ENCODE measurements around the gene ARSK.

DNA sequence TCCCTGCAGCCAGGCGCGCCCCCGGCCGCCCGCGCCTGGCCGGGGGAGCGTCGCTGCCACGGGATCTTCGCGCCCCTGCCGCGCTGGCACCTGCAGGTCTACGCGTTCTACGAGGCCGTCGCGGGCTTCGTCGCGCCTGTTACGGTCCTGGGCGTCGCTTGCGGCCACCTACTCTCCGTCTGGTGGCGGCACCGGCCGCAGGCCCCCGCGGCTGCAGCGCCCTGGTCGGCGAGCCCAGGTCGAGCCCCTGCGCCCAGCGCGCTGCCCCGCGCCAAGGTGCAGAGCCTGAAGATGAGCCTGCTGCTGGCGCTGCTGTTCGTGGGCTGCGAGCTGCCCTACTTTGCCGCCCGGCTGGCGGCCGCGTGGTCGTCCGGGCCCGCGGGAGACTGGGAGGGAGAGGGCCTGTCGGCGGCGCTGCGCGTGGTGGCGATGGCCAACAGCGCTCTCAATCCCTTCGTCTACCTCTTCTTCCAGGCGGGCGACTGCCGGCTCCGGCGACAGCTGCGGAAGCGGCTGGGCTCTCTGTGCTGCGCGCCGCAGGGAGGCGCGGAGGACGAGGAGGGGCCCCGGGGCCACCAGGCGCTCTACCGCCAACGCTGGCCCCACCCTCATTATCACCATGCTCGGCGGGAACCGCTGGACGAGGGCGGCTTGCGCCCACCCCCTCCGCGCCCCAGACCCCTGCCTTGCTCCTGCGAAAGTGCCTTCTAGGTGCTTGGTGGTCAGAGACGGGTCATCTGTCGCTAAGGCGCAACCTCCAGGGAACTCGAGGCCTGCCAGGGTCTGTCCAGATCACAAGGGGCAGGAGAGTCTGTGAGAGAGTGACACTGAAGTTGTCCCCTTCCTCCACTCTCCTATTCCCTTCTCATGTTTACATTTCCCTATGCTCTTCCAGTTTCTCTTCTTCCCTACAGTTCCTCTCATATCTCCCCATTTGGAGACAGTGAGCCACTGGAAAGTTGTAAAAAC, 66.3 kb downstream of the ARSK start:
- TF ChIP-seq, protein P1, sequence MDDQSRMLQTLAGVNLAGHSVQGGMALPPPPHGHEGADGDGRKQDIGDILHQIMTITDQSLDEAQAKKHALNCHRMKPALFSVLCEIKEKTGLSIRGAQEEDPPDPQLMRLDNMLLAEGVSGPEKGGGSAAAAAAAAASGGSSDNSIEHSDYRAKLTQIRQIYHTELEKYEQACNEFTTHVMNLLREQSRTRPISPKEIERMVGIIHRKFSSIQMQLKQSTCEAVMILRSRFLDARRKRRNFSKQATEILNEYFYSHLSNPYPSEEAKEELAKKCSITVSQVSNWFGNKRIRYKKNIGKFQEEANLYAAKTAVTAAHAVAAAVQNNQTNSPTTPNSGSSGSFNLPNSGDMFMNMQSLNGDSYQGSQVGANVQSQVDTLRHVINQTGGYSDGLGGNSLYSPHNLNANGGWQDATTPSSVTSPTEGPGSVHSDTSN (CRISPR knock-in tag; IDR thresholded peaks at IDR 0.05): no peak
- TF ChIP-seq ZBTB21 (tag by site-specific recombination; IDR thresholded peaks at IDR 0.05) (no peak), ZSCAN30 (tag by site-specific recombination; IDR thresholded peaks at IDR 0.05) (no peak), MEIS1 (CRISPR knock-in tag; IDR thresholded peaks at IDR 0.05; ENCODE audit: borderline replicate concordance) (no peak), ZNF600 (tag by site-specific recombination; IDR thresholded peaks at IDR 0.05) (no peak), ZSCAN16 (tag by site-specific recombination; IDR thresholded peaks at IDR 0.05) (no peak), HOXA7 (CRISPR knock-in tag; IDR thresholded peaks at IDR 0.05; ENCODE audit: borderline replicate concordance) (no peak), ZNF843 (tag by site-specific recombination; IDR thresholded peaks at IDR 0.05) (no peak), ZBTB20 (tag by site-specific recombination; IDR thresholded peaks at IDR 0.05) (no peak), ZNF510 (tag by site-specific recombination; IDR thresholded peaks at IDR 0.05; ENCODE audit: insufficient replicate concordance) (no peak), ZNF16 (tag by site-specific recombination; IDR thresholded peaks at IDR 0.05; ENCODE audit: low read depth) (no peak)
- TF ChIP-seq, protein P2, sequence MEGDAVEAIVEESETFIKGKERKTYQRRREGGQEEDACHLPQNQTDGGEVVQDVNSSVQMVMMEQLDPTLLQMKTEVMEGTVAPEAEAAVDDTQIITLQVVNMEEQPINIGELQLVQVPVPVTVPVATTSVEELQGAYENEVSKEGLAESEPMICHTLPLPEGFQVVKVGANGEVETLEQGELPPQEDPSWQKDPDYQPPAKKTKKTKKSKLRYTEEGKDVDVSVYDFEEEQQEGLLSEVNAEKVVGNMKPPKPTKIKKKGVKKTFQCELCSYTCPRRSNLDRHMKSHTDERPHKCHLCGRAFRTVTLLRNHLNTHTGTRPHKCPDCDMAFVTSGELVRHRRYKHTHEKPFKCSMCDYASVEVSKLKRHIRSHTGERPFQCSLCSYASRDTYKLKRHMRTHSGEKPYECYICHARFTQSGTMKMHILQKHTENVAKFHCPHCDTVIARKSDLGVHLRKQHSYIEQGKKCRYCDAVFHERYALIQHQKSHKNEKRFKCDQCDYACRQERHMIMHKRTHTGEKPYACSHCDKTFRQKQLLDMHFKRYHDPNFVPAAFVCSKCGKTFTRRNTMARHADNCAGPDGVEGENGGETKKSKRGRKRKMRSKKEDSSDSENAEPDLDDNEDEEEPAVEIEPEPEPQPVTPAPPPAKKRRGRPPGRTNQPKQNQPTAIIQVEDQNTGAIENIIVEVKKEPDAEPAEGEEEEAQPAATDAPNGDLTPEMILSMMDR (tag by site-specific recombination; IDR thresholded peaks at IDR 0.05): no peak
- TF ChIP-seq, protein P3, sequence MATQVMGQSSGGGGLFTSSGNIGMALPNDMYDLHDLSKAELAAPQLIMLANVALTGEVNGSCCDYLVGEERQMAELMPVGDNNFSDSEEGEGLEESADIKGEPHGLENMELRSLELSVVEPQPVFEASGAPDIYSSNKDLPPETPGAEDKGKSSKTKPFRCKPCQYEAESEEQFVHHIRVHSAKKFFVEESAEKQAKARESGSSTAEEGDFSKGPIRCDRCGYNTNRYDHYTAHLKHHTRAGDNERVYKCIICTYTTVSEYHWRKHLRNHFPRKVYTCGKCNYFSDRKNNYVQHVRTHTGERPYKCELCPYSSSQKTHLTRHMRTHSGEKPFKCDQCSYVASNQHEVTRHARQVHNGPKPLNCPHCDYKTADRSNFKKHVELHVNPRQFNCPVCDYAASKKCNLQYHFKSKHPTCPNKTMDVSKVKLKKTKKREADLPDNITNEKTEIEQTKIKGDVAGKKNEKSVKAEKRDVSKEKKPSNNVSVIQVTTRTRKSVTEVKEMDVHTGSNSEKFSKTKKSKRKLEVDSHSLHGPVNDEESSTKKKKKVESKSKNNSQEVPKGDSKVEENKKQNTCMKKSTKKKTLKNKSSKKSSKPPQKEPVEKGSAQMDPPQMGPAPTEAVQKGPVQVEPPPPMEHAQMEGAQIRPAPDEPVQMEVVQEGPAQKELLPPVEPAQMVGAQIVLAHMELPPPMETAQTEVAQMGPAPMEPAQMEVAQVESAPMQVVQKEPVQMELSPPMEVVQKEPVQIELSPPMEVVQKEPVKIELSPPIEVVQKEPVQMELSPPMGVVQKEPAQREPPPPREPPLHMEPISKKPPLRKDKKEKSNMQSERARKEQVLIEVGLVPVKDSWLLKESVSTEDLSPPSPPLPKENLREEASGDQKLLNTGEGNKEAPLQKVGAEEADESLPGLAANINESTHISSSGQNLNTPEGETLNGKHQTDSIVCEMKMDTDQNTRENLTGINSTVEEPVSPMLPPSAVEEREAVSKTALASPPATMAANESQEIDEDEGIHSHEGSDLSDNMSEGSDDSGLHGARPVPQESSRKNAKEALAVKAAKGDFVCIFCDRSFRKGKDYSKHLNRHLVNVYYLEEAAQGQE (tag by site-specific recombination; IDR thresholded peaks at IDR 0.05): no peak

Data from HEK293 (cell line).